Panc1 (cell line): ENCODE results near the gene MACO1. TPM values are rescaled to one million over a fixed set of nuclear protein-coding genes. Genes with fewer than 3 reads are reported as not detected.
"Not testable (repeated sequence)": the region's sequence is repeated elsewhere in the genome, so short reads cannot be mapped to it uniquely, and the experiment has no call there.

Source experiments
- ATAC-seq: fragments of 200-7000 bp; cut with Tn5 transposase; 2 replicates; pipeline ENCODE4 v1.9.1; 2020; ENCODE audit warnings: mild to moderate bottlenecking, moderate library complexity
- BruUV-seq: library from RNA; stranded (reverse); fragments of 400-500 nt; replicated peaks from 2 replicates; lab custom pipeline; 2021; lab: Mats Ljungman, UMichigan
- CTCF ChIA-PET: fragments of 300-600 bp; sonication (Branson Sonifier 250); formaldehyde crosslinking; loops from one replicate; lab custom pipeline; 2022; ENCODE audit warnings: antibody characterized with exemption; lab: Charles Lee
- POLR2A ChIA-PET: fragments of 300-600 bp; sonication (Branson Sonifier 250); formaldehyde crosslinking; loops from one replicate; lab custom pipeline; 2022; ENCODE audit warnings: antibody characterized with exemption; lab: Charles Lee
- DNase-seq: peaks from one replicate; pipeline ENCODE4 v3.0.0-alpha.2; 2010; ENCODE audit warnings: low read depth, low spot score
- H3K27ac ChIP-seq: 2 replicates; pipeline ENCODE4 v1.5.1; 2011; ENCODE audit warnings: mild to moderate bottlenecking, low read length, inconsistent platforms
- H3K27me3 ChIP-seq: fragments of 200-500 bp; sonication (Bioruptor generic); 2 replicates; pipeline ENCODE4 v1.6.0; 2014; ENCODE audit warnings: low read length, inconsistent platforms; ENCODE audit not compliant: control insufficient read depth, insufficient read depth
- H3K36me3 ChIP-seq: fragments of 200-500 bp; sonication (Bioruptor generic); 2 replicates; pipeline ENCODE4 v1.5.1; 2014; ENCODE audit warnings: inconsistent platforms, mild to moderate bottlenecking, low read length, moderate library complexity; ENCODE audit not compliant: control insufficient read depth, insufficient read depth
- H3K4me1 ChIP-seq: 2 replicates; pipeline ENCODE4 v1.5.1; 2011; ENCODE audit warnings: inconsistent platforms, mild to moderate bottlenecking, low read length, moderate library complexity; ENCODE audit not compliant: control insufficient read depth, insufficient read depth
- H3K4me3 ChIP-seq, 2 experiments: 2 replicates each; pipeline ENCODE4 v1.5.1; 2011 to 2012; ENCODE audit warnings: low read depth in 2 of 2, low read length in 2 of 2, mild to moderate bottlenecking in 2 of 2, inconsistent platforms in 1 of 2, moderate library complexity in 1 of 2
- H3K9me3 ChIP-seq: fragments of 200-500 bp; sonication (Bioruptor generic); 2 replicates; pipeline ENCODE4 v1.5.1; 2014; ENCODE audit warnings: low read depth, mild to moderate bottlenecking, inconsistent platforms, low read length, moderate library complexity; ENCODE audit not compliant: control insufficient read depth, insufficient read depth
- in situ Hi-C: cut with HindIII; loops from 2 replicates; pipeline ENCODE4 v1.10.0; 2016; ENCODE audit warnings: low sequenced_read_pairs, low pct_unique_long_range_greater_than_20kb
- intact Hi-C: fragments of 100-400 bp; cut with micrococcal nuclease; formaldehyde crosslinking; loops from one replicate; pipeline ENCODE4 v1.10.0; 2022; ENCODE audit not compliant: unreplicated experiment
- total RNA-seq: library from RNA; stranded (reverse); gene quantifications from one replicate; pipeline ENCODE4 v1.2.1, GENCODE V29; 2021; ENCODE audit not compliant: unreplicated experiment

MACO1 gene
- total RNA-seq, 1 experiment from 2014 or later: 16.5 TPM

DNA sequence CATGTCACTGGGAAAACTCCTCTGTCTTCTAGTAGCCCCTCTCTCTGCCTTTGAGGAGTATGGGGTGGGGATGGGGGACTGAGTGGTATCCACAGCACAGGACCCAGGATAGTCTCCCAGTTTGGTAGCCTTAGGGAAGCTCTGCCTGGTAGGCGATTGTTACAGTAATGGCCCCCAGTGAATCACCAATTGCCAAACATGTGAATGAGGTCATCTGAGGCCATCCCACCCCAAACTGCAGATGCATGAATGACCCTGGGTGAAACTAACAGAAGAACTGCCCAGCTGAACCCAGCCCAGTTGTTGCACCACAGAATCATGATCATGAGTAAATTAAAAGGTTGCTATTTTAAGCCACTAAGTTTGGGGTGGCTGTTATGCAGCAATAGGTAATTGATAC, 16.1 kb upstream of the MACO1 start:
- H3K27me3 ChIP-seq, CTCF ChIA-PET, H3K9me3 ChIP-seq, H3K4me3 ChIP-seq, H3K36me3 ChIP-seq, DNase-seq, in situ Hi-C loops, ATAC-seq, H3K4me1 ChIP-seq, intact Hi-C loops, H3K27ac ChIP-seq, POLR2A ChIA-PET, BruUV-seq: not testable (repeated sequence)

GRCh38 chr1:25417280-25417679, 13.4 kb upstream of the MACO1 start:
- POLR2A ChIA-PET, DNase-seq, CTCF ChIA-PET, intact Hi-C loops, H3K27ac ChIP-seq, H3K9me3 ChIP-seq, H3K4me3 ChIP-seq, BruUV-seq, ATAC-seq, in situ Hi-C loops, H3K27me3 ChIP-seq, H3K36me3 ChIP-seq, H3K4me1 ChIP-seq: not testable (repeated sequence)

- H3K9me3 ChIP-seq, POLR2A ChIA-PET, H3K4me3 ChIP-seq, H3K4me1 ChIP-seq, intact Hi-C loops, H3K27me3 ChIP-seq, H3K27ac ChIP-seq, DNase-seq, H3K36me3 ChIP-seq, in situ Hi-C loops, BruUV-seq, CTCF ChIA-PET, ATAC-seq: not testable (repeated sequence)
Observed at GRCh38 chr1:25419339-25419738, 11.4 kb upstream of the MACO1 start.

GRCh38 chr1:25420715-25421114, 10.0 kb upstream of the MACO1 start, which contains the start of gene RHCE:
Gene RHCE, minus strand, starts transcription at chr1:25420825. Its CDS starts 39 bp downstream, at chr1:25420786.
- POLR2A ChIA-PET, BruUV-seq, CTCF ChIA-PET, ATAC-seq, in situ Hi-C loops, H3K27ac ChIP-seq, intact Hi-C loops, H3K4me3 ChIP-seq, H3K4me1 ChIP-seq, H3K36me3 ChIP-seq, H3K9me3 ChIP-seq, H3K27me3 ChIP-seq, DNase-seq: not testable (repeated sequence)

DNA sequence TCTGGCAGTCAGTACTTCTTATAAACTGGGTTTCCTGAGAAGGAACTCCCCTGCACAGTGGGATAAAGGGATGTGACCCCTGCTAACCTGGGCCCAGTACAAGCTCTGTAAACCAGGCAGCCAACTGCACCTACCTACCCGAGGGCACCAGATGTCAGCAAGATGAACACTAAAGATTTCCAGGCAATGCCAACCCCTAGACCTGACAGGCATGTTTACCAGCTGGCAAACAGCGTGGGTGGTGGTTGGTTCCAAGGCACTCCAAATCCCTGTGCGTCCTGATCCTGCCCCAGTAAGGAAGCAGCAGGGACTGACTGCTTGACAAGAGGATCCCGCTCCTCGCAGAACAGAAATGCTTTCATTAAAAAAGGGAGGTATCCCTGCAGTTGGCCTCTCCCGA, 7.5 kb upstream of the MACO1 start:
- H3K27me3 ChIP-seq, H3K9me3 ChIP-seq, POLR2A ChIA-PET, intact Hi-C loops, H3K36me3 ChIP-seq, H3K4me3 ChIP-seq, H3K27ac ChIP-seq, DNase-seq, CTCF ChIA-PET, H3K4me1 ChIP-seq, in situ Hi-C loops, ATAC-seq, BruUV-seq: not testable (repeated sequence)
